ENCODE data around the gene NLRC3. TPM values are rescaled to one million over a fixed set of nuclear protein-coding genes. Genes with fewer than 3 reads are reported as not detected.

Gene NLRC3
- total RNA-seq, 4 donors from 2014 or later: 0.59 to 0.90 (median 0.75) TPM

DNA sequence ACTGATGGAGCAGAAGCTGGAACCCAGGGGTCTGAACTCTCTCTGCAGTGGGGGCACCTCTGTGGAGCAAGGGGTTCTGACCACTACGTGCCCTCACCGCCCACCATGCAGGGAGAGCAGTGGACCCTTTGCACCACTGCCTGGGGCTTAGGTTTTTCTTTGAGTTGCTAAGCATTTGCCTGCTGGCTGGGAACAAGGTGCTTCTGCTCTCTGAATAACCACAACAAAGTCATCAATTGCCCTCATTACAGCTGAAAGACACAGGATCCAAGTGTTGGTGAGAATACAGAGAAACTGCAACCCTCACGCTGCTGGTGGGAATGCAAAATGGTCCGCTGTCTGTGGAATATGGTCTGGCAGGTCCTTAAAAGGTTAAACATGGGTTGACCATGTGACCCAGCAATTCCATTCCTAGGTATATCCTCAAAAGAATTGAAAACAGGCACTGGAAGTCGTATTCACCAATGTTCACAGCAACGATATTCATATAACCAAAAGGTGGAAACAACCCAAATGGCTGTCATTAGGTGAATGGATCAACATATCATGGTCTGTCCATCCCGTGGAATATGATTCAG lies 22.8 kb downstream of the NLRC3 start:
- Histone ChIP-seq H3K4me3 (no peak overlapping the region), H3K36me3 (peaks cover 0 to 17% (median 0%) of the 10 kb centered on the region in 3 donors), H3K27me3 (no peaks in the 10 kb centered on the region), H3K27ac (no peak overlapping the region), H3K4me1 (no peaks in the 10 kb centered on the region), H3K9me3 (no peaks in the 10 kb centered on the region)
- 83 to 84% methylated on average over 7 of the region's 7 CpGs for WGBS, 2 donors
- TF ChIP-seq EP300 (IDR thresholded peaks at IDR 0.05) (no peak), POLR2A (IDR thresholded peaks at IDR 0.05) (no peak)
- TF ChIP-seq, protein P1, sequence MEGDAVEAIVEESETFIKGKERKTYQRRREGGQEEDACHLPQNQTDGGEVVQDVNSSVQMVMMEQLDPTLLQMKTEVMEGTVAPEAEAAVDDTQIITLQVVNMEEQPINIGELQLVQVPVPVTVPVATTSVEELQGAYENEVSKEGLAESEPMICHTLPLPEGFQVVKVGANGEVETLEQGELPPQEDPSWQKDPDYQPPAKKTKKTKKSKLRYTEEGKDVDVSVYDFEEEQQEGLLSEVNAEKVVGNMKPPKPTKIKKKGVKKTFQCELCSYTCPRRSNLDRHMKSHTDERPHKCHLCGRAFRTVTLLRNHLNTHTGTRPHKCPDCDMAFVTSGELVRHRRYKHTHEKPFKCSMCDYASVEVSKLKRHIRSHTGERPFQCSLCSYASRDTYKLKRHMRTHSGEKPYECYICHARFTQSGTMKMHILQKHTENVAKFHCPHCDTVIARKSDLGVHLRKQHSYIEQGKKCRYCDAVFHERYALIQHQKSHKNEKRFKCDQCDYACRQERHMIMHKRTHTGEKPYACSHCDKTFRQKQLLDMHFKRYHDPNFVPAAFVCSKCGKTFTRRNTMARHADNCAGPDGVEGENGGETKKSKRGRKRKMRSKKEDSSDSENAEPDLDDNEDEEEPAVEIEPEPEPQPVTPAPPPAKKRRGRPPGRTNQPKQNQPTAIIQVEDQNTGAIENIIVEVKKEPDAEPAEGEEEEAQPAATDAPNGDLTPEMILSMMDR (IDR thresholded peaks at IDR 0.05): no peak
- DNase-seq (ENCODE audit: low spot score in 2 of 2): no peak

DNA sequence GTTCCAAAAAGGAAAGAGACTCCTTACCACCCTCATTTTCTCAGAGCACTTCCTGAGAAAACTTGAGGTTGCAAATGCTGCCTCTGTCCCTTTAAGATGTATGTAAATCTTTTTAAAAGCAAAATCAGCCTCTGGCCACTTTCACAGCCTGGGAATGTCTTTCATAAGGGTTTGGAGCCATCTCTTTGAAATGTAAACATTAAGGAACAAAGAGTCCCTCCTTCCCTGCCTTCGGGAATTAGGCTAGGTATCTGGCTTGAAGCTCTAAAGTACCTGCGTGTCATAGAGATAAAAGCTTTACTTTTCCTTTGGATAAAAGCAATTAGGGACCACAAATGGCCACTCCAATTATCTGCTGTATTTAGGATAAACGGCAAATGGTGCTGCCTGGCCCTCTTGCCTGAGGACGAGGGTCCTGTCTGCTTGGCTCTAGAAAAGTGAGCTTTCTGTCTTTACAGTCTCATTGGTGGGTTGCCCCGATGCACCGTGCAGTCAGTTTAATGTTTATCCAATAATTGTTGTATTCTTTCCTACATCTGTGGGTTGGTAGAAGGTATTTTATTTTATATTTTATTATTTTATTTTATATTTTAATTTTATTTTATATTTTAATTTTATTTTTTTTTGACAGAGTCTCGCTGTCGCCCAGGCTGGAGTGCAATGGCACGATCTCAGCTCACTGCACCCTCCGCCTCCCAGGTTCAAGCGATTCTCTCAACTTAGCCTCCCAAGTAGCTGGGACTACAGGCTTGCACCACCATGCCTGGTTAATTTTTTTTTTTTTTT lies 23.9 kb downstream of the NLRC3 start:
- Histone ChIP-seq H3K9me3 (no peaks in the 10 kb centered on the region), H3K36me3 (peaks cover 0 to 24% (median 0%) of the 10 kb centered on the region in 3 donors), H3K4me1 (no peaks in the 10 kb centered on the region), H3K4me3 (no peak overlapping the region), H3K27ac (no peak overlapping the region), H3K27me3 (no peaks in the 10 kb centered on the region)
- no peak for DNase-seq (ENCODE audit: low spot score in 2 of 2)
- TF ChIP-seq EP300 (IDR thresholded peaks at IDR 0.05) (no peak), POLR2A (IDR thresholded peaks at IDR 0.05) (no peak)
- TF ChIP-seq, protein P1 (IDR thresholded peaks at IDR 0.05): no peak
- WGBS, 2 donors: 63 to 66% methylated on average over 11 of the region's 11 CpGs

DNA sequence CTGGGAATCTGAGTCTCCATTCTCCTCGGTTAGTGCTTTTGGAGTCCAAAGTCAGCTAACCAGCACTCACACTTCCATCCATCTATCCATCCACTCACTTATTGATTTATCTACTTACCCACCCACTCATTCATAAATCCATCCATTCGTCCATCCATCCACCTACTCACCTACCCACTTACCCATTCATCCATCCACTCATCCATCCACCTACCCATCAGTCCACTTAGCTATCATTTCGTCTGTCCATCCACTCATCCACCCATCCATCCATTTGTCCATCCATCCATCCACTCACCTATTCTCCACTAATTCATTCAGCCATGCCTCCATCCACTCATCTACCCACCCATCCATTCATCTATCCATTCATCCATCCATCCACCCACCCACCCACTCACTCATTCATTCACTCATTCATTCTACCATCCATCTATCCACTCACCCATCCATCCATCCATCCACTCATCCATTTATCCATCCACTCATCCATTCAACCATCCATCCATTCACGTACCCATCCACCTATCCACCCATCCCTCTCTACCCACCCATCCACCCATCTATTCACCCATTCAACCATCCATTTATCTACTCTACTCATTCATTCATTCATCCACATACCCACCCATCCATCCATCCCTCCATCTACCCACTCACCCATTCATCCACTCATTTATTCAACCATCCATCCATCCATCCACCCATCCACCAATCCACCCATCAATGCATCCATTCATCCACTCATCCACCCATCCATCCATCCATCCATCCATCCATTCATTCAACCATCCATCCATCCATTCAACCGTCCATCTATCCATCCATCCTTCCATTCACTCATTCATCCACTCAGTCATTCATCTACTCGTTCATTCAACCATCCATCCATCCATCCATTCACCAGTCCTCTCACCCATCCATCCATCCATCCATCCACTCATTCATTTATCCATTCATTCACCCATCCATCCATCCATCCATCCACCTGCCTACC lies 26.1 kb downstream of the NLRC3 start:
- Histone ChIP-seq H3K27ac (no peak overlapping the region), H3K9me3 (no peaks in the 10 kb centered on the region), H3K27me3 (no peaks in the 10 kb centered on the region), H3K36me3 (peaks cover 0 to 12% (median 0%) of the 10 kb centered on the region in 3 donors), H3K4me3 (no peak overlapping the region), H3K4me1 (no peaks in the 10 kb centered on the region)
- no peak for TF ChIP-seq POLR2A (IDR thresholded peaks at IDR 0.05)
- TF ChIP-seq, protein P1 (IDR thresholded peaks at IDR 0.05): no peak
- TF ChIP-seq EP300 (IDR thresholded peaks at IDR 0.05): no peak
- 90 to 94% methylated on average over 6 of the region's 6 CpGs for WGBS, 2 donors
- no peak for DNase-seq (ENCODE audit: low spot score in 2 of 2)

DNA sequence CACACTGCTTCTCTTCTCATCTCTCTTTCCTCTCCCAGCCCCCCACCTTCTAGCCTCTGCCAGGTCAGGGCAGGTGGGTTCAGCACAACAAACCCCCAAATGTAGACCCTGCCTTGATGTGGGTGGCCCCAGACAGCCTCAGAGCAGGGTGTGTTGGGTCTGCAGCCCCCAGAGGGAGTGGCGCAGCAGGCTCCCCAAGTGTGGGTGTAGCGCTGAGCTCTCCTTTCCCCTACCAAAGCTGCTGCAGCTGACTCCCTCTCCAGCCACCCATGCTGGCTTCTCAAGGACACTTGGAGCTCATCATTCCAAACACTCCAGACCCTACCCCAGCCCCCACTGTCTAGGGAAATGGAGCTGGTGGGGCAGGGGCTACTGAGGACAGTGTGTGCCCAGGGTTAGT lies 27.3 kb downstream of the NLRC3 start:
- no peaks in the 10 kb centered on the region for H3K27me3 ChIP-seq
- no peak overlapping the region for H3K27ac ChIP-seq
- TF ChIP-seq, protein P1 (IDR thresholded peaks at IDR 0.05): no peak
- no peak for TF ChIP-seq POLR2A (IDR thresholded peaks at IDR 0.05)
- TF ChIP-seq EP300 (IDR thresholded peaks at IDR 0.05): no peak
- H3K4me3 ChIP-seq: no peak overlapping the region
- WGBS, 2 donors: 90 to 100% methylated on average over 2 of the region's 2 CpGs
- H3K9me3 ChIP-seq: no peaks in the 10 kb centered on the region
- H3K4me1 ChIP-seq: no peaks in the 10 kb centered on the region
- peaks cover 0 to 12% (median 0%) of the 10 kb centered on the region in 3 donors for H3K36me3 ChIP-seq
- DNase-seq (ENCODE audit: low spot score in 2 of 2): no peak
